HG02981 (cell line): ENCODE measurements around the gene RPL26.
"Not testable (repeated sequence)": the region's sequence is repeated elsewhere in the genome, so short reads cannot be mapped to it uniquely, and the experiment has no call there.

ENCODE experiments used
- ATAC-seq: cut with Tn5 transposase; IDR thresholded peaks from one replicate; pipeline ENCODE4 v1.9.1; 2021; ENCODE audit warnings: mild to moderate bottlenecking, moderate library complexity; ENCODE audit not compliant: unreplicated experiment

The RPL26 gene

GRCh38 chr17:8369944-8370343 is 13.0 kb downstream of the RPL26 start:
- ATAC-seq, result no peak

DNA sequence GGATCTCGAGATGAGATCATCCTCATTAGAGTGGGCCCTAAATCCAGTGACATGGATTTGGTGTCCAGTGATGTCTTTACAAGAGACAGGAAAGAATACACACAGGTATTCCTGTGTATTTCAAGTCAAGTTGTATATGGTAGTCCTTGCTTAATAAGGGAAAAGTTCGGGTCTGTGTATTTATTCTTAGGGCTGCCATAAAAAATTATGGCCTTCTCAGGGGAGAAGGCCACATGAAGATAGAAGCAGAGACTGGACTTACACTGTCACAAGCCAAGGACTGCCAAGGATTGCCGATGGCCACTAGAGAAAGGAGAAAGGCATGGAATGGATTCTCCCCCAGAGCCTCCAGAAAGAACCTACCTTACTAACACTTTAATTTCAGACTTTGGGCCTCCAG is 14.8 kb downstream of the RPL26 start:
- ATAC-seq, result no peak

DNA sequence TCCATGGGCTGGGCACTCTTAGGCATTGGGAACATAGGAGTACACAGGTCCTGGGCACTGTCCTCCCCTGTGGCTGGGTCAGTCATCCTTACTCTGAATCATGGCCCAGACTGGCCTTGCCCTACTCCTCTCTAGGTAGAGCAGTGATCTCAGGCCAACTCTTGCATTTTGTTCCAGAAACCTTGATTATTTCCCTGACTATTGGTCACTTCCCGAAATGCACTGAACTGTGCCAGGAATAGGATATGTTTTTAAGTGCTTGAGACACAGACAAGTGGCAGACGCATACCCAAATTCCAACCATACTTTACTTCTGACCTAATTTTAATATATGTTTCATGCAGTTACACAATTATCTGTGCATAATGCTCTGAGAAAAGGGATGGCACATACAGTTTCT is 16.8 kb downstream of the RPL26 start:
- no peak for ATAC-seq

DNA sequence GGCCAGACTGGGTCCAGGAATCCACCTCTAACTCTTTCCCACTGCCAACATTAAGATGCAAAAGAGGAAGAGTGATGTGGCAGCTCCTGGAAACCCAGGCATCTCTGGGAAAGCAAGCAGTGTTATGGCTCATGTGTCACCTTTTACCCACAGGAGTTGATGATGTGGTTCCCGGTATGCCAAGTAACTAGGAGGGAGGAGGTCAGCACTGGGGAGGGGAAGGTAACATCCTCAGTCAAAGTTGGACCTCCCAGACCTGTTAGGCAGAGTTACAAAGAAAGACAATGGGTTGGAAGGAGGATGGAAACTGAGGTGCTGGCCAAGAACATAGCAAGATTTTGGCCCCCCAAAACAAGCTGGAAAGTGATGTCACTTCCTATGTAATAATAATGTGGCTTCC is 17.9 kb downstream of the RPL26 start:
- no peak for ATAC-seq

DNA sequence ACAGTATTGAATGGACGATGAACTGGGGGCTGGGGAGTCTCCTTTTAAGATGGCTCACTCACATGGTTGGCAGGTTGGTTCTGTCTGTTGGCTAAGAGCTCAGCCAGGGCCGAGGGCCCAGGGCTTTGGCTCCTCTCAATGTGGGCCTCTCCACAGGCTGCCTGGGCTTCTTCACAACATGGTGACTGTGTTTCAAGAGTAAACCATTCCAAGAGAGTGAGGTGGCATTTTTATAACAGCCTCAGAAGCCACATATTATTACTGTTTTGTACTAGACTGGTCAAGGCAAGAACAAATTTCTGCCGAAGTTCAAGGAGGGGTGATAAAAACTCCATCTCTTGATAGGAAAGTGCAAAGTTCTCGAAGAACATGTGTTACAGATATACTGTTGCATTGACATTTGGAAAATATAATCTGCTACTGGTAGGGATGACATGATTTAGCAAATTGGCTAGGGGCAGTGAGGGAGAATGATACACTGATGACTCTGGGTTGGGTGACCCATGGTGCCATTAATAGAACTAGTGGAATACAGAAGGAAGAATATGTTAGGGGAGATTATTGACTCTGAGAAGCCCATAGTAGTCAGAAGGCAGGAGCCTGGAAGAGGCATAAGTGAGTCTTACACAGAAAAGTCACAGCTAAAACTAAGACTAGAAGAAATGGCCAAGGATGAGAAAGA is 20.2 kb downstream of the RPL26 start:
- no peak for ATAC-seq

DNA sequence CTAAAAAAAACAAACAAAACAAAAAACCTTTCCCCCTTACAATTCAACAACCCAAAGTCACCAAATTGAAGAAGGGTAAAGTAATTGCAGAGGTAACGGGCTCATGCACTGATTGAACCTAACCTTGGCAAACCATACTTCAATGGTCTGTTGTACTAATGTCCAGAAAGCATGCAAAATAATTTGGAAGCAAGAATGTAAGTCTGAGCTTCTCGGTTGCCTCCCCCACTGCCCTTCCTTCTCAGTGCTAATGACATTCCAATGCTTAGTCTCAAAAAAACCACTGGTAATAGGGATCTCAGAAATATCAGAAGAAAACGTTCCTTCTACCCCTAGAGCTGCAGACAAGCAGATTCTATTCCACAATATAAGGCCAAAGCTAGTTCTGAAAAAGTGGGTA is 22.2 kb downstream of the RPL26 start:
- no peak for ATAC-seq

GRCh38 chr17:8360260-8360659 is 22.7 kb downstream of the RPL26 start:
- no peak for ATAC-seq

DNA sequence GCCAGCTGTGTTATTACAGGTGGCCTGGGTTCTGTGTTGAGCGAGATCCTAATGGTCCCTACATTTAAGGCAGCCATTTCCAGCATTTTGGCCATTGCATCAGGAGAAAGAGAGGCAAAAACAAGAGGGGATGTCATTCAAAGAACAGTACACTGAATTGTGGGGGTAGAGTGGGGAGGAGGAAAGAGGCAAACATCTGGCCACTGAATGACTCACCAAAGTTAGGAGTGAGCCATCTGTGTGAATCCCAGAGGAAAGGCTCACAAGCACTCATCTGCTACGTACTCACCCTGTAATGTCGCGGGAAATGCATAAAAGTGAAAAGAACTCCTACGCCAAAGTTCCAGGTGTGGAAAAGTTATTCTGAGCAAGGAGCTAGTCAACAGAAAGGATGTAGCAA is 23.2 kb downstream of the RPL26 start:
- ATAC-seq, result no peak

DNA sequence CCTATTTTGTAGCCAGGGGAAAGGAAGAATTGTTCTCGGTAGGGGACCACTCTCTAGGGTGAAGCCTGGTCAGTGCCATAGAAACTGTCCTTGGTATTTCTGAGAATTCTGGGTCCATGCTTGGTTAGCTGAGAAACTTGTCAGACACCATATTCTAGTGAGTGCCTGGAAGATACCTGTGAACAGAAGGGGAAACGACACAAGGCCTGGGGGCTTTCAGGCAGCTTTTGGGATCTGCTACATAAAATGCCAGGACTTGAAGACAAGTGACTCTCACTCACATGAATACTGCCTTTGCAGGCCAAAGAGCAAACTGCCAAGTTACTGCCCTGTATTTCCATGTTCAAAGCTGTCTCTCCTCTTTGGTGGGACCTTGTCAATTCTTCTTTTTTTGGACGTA is 25.1 kb downstream of the RPL26 start:
- no peak for ATAC-seq

DNA sequence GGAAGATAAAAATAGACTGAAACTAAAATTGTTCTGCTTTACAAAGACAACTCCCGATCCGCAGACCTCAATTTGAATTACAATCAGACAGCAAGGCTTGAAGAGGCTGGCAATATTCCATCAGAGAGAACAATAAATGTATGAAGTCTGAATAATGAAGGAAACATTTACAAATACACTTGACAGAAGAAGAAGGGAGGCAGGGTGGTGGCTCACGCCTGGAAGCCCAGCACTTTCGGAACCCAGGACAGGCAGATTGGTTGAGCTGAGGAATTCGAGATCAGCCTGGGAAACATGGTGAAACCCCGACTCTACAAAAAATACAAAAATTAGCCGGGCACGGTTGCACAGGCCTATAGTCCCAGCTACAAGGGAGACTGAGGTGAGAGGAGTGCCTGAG is 28.8 kb downstream of the RPL26 start:
- ATAC-seq, result no peak

DNA sequence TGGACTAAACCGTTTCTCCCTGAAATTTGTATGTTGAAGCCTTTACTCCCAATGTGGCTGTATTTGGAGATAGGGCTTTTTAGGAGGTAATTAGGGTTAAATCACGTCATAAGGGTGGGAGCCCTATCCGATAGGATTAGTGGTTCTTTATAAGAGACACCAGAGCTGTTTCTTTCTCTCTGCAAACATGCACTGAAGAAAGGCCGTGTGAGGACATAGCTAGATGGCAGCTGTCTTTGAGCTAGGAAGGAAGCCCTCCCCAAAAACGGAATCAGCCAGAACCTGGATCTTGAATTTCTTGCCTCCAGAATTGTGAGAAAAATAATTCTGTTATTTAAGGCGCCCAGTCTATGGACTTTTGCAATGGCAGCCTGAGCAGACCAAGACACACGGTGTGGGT is 29.3 kb downstream of the RPL26 start:
- ATAC-seq, result no peak

DNA sequence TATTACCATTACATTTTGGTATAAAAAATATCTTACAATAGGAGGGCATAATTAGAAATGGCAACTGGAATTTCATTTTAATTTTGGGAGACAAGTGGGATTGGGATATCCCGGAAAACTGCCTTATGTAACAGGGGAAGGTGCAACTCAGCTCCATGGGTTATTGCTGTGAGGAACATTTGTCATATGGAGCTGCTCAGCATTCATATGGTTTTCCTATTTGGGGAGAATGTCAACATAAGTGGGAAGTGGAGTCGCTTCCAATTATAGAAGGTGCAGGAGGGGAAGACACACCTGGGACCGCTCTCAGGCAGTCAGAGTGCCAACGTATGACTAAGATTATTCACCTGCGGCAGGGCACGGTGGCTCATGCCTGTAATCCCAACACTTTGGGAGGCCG is 32.7 kb downstream of the RPL26 start:
- no peak for ATAC-seq

DNA sequence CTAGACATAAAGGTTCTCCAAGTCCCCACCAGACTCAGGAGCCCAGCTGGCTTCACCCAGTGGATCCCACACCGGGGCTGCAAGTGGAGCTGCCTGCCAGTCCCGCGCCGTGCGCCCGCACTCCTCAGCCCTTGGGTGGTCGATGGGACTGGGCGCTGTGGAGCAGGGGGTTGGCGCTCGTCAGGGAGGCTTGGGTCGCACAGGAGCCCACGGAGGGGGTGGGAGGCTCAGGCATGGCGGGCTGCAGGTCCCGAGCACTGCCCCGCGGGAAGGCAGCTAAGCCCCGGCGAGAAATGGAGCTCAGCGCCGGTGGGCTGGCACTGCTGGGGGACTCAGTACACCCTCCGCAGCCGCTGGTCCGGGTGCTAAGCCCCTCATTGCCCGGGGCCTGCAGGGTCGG is 36.0 kb downstream of the RPL26 start:
- not testable (repeated sequence) for ATAC-seq

GRCh38 chr17:8345951-8346665 is 36.9 kb downstream of the RPL26 start:
- no peak for ATAC-seq

DNA sequence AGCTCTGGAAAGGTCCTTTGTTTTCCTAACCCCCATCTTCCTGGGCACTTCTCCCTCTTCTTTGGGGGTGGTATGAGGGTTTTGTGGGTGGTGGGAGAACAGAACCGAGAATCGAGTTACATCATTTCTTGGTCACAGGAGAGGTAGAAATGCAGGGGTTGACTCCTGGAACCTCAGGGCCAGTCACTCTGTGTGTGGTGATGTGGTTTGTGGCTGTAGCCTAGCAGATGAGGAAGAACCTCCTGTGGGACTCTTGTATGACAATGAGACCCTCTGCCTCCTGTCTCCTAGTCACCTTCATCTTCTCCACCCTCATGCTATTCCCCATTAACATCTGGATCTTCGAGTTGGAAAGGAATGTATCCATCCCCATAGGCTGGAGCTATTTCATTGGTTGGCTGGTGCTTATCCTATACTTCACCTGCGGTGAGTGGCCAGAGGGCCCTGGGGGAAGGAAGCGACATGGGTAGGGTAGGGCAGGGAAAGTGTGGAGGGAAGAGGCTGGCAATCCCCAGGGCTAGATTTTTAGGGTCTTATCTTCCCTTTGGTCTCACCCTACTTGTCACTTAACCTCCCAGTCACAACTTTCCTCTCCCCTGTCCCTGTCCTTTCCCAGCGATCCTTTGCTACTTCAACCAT is 37.8 kb downstream of the RPL26 start:
- ATAC-seq, result no peak

DNA sequence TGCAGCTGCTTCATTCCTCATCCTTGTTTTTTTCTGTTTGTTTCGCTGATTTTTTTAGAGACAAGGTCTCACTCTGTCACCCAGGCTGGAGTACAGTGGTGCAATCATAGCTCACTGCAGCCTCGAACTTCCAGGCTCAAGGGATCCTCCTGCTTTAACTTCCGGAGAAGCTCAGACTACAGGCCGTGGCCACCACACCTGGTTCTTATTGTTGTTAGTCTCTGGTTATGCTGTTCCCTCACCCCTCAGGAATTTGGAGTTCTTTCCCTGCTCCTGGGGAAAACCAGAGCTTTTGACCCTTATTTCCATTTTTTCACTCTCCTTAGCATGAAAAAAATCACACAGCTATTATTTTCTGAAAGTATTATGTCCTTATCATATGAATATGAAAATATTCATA is 41.5 kb downstream of the RPL26 start:
- ATAC-seq, result no peak

DNA sequence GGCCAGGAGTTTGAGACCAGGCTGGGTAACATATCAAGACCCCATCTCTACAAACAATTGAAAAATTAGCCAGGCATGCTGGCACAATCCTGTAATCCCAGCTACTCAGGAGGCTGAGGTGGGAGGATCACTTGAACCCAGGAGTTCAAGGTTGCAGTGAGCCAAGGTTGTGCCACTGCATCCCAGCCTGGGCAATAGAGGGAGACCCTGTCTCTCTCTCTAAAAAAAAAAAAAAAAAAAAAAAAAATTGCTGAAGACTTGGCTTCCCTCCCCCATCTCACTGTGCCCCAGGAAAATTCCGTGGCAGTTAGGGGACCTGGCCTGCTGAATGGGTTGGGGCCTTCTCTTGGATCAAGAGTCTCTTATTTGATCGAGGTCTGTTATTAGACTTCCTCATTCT is 43.5 kb downstream of the RPL26 start, which contains the start of gene ODF4:
TSS of gene ODF4 (plus strand) at position 301 of the 400 bp plus-strand sequence. CDS start 212 bp downstream, outside the sequence.
- no peak for ATAC-seq

DNA sequence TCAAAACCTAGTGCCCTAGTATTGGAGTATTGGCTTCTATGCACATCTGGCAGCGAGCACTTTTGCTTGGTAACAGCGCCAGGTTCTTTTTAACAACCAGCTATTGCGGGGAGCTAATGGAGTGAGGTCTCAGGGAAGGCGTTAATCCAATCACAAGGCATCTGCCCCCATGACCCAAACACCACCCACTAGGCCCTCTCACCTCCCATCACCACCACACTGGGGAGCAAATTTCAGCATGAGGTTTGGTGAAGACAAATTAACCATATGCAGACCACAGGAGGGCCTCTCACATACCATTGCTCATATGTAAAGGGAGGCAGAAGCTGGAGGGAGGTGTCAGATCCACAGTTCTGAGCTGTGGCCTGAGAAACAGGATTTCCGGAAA is 44.2 kb downstream of the RPL26 start:
- ATAC-seq, result no peak

DNA sequence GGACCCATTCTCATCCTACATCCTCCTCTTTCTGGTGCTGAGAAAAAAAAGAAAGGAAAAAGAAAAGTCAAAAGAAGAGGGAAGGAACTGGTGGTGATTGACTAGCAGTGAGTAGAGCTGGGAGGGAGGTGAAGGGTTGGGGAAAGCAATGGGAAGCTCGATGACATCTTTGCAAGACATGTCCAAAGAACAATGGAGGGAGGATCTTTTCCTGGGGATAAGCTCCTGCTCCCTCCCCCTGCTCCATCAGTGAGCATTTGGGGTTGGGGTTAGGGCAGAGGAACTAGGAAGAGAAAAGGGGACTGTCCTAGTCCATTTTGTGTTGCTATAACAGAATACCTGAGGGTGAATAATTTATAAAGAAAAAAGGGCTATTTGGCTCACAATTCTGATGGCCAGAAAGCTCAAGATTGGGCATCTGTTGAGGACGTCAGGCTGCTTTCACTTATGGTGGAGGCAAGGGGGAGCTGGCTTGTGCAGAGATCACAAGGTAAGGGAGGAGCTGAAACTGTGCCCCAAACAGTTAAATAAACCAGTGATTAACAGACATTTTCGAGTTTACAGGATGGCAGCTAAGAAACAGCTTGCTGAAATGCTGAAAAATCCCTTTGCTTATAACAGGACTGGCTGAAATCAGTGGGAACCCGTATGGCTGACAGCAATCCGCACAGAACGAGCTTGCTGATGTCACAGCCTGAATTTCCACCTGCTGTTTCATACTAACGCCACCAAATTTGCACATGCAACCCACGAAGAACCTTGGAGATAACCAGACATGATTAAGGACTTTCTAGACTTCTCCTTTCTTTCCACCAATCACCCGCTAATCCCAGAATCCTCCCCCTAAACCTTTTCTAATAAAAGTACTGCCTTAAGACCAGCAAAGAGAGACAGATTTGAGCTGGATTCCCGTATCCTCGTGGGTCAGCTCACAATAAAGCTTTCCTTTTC is 44.9 kb downstream of the RPL26 start:
- ATAC-seq, result no peak

DNA sequence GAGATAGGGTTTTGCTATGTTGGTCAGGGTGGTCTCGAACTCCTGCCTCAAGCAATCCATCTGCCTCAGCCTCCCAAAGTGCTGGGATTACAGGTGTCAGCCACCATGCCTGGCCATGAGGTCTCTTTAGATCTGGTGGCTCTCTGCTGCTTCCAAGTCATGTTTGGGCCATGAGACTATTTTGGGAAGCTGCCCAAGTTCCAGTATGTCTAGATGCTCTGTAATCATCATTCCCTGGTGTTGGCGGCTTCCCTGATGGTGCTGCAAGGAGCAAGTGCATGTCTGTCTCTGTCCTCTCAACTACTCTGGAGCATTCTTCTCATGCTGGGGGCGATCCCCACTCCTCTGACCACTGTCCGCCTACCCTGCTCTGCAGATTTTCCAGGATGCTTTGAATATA is 49.7 kb downstream of the RPL26 start:
- ATAC-seq, result no peak

- no peak for ATAC-seq
These were observed 50.3 kb downstream of the RPL26 start for GRCh38 chr17:8332688-8333087.
